Spinal cord (tissue), 10 donors: ENCODE data around the gene SLC25A22. TPM values are rescaled to one million over a fixed set of nuclear protein-coding genes. Genes with fewer than 3 reads are reported as not detected.

ENCODE experiments used
- DNase-seq, 6 donors: peaks; one replicate each; pipeline versions ENCODE4 v3.0.0 to v3.0.0-alpha.2; 2013 to 2015; ENCODE audit warnings: low spot score in 6 of 6, low read depth in 4 of 6
- H3K27ac ChIP-seq: one replicate; pipeline ENCODE4 v1.5.1; 2013; ENCODE audit warnings: low read depth, low read length, control low read depth
- H3K27me3 ChIP-seq: one replicate; pipeline ENCODE4 v1.6.1; 2013; ENCODE audit warnings: low read length; ENCODE audit not compliant: control insufficient read depth, insufficient read depth
- H3K36me3 ChIP-seq: one replicate; pipeline ENCODE4 v1.6.1; 2013; ENCODE audit warnings: low read length; ENCODE audit not compliant: control insufficient read depth, insufficient read depth
- H3K4me1 ChIP-seq: one replicate; pipeline ENCODE4 v1.6.1; 2013; ENCODE audit warnings: low read length; ENCODE audit not compliant: control insufficient read depth, insufficient read depth
- H3K4me3 ChIP-seq: one replicate; pipeline ENCODE4 v1.5.1; 2013; ENCODE audit warnings: low read depth, low read length, control low read depth
- H3K9me3 ChIP-seq: one replicate; pipeline ENCODE4 v1.6.1; 2013; ENCODE audit warnings: low read length; ENCODE audit not compliant: control insufficient read depth, insufficient read depth
- WGBS: methylation state at CpG from one replicate; pipeline ENCODE4 v1.1.5; 2013; ENCODE audit warnings: missing lambda C conversion rate; ENCODE audit not compliant: insufficient coverage; 5-methylcytosine and 5-hydroxymethylcytosine counted together
- polyA plus RNA-seq, 2 donors: library from polyadenylated mRNA; unstranded; fragments of 120-200 nt; gene quantifications; one replicate each; pipeline ENCODE4 v1.2.1, GENCODE V29; 2013; ENCODE audit not compliant: insufficient read length in 2 of 2
- total RNA-seq, 2 donors: library from RNA; depleted of rRNA in 1 of 2; stranded (reverse); fragments of 120-200 nt in 1 of 2; fragments of >200 nt in 1 of 2; gene quantifications; one replicate each; pipeline versions ENCODE4 v1.2.3 to v1.2.4, GENCODE V29; 2013 to 2014
- donor health status: healthy.

SLC25A22 gene
- total and polyA plus RNA-seq, 4 donors: 17.5 to 69.2 (median 36.3) TPM

GRCh38 chr11:829176-829846 is 31.2 kb upstream of the SLC25A22 start:
- Histone ChIP-seq H3K36me3 (peaks cover 29% of the 10 kb centered on the region), H3K27ac (peak overlapping the region; percentile 25), H3K9me3 (no peaks in the 10 kb centered on the region), H3K27me3 (peaks cover 75% of the 10 kb centered on the region), H3K4me1 (peaks cover 81% of the 10 kb centered on the region), H3K4me3 (peak overlapping the region; percentile 12)
- 17% methylated on average over 40 of the region's 40 CpGs for WGBS
- no peak for DNase-seq

DNA sequence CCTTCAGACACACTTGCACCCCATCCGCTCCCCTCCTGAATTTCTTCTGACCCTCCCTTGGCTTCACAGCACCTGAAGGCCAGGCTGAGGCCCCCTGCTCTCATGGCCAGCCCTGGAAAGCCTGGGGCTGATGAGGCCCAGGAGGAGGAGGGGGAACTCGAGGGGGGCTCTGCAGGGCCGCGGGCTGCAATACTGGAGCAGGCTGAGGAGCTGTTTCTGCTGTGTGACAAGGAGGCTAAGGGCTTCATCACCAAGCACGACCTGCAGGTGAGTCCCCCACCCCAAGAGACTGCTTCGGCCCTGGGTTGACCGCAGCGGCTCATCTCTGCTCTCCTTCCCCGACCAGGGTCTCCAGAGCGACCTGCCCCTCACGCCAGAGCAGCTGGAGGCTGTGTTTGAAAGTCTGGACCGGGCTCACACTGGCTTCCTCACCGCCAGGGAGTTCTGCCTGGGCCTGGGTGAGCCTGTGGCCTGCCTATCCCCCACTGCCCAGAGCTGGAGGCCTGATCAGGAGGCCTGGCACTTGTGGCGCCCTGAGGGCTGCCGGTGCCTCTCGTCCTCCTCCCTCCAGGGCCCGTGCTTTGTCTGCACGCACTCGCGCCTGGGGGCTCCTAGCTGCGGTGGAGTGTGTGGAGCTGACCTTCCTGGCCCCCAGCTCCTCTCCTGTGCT is 30.6 kb upstream of the SLC25A22 start:
- peaks cover 35% of the 10 kb centered on the region for H3K36me3 ChIP-seq
- 38% methylated on average over 16 of the region's 21 CpGs for WGBS
- H3K4me3 ChIP-seq: no peak overlapping the region
- no peaks in the 10 kb centered on the region for H3K9me3 ChIP-seq
- H3K27ac ChIP-seq: peak overlapping the region; percentile 25
- H3K27me3 ChIP-seq: peaks cover 75% of the 10 kb centered on the region
- H3K4me1 ChIP-seq: peaks cover 74% of the 10 kb centered on the region
- no peak for DNase-seq

DNA sequence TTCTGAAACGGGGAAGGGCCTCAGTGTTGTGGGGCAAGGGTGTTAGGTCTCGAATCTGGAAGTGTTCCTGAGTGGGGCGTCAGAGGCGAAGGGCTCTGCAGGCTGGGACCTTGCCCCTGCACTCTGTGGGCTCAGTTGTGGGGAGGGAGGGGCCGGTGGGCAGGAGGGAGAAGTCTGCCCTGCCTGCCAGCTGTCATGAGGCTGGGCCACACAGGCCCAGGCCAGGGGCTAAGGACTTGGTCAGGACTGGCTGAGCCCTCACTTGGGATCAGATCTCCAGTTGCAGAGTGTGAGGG is 29.8 kb upstream of the SLC25A22 start, which contains the start of gene CRACR2B:
TSS of gene CRACR2B (plus strand) at position 23 of the 296 bp plus-strand sequence. CDS start 689 bp downstream, outside the sequence.
- 48% methylated on average over 5 of the region's 5 CpGs for WGBS
- H3K27me3 ChIP-seq: peaks cover 75% of the 10 kb centered on the region
- peaks cover 42% of the 10 kb centered on the region for H3K36me3 ChIP-seq
- no peaks in the 10 kb centered on the region for H3K9me3 ChIP-seq
- no peak for DNase-seq
- H3K4me1 ChIP-seq: peaks cover 71% of the 10 kb centered on the region
- H3K27ac ChIP-seq: peak within 1 kb of the TSS; percentile 25
- no peak within 1 kb of the TSS for H3K4me3 ChIP-seq

- Histone ChIP-seq H3K4me1 (peaks cover 68% of the 10 kb centered on the region), H3K4me3 (no peak overlapping the region), H3K27ac (no peak overlapping the region), H3K27me3 (peaks cover 73% of the 10 kb centered on the region), H3K36me3 (peaks cover 46% of the 10 kb centered on the region), H3K9me3 (no peaks in the 10 kb centered on the region)
- no peak for DNase-seq
- WGBS: 7% methylated on average over 66 of the region's 66 CpGs
Observed at GRCh38 chr11:827146-827896, 29.2 kb upstream of the SLC25A22 start.

DNA sequence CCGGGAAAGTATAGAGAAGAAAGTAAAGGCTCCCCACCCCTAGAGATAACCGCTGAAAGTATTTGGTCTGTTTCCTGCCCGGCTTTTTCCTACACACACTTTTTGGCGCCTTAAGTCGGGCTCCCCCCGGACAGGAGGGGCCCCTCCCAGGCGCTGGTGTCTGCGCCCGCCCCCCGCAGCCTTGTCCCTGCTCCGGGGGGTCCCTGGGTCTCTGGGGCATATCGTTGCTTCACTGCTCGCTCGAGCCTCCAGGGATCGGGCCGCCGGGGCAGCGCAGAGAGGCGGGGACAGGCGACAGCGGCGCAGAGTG is 28.7 kb upstream of the SLC25A22 start:
- Histone ChIP-seq H3K4me1 (peaks cover 68% of the 10 kb centered on the region), H3K9me3 (no peaks in the 10 kb centered on the region), H3K27me3 (peaks cover 68% of the 10 kb centered on the region), H3K36me3 (peaks cover 49% of the 10 kb centered on the region), H3K27ac (no peak overlapping the region), H3K4me3 (no peak overlapping the region)
- no peak for DNase-seq
- 2% methylated on average over 20 of the region's 22 CpGs for WGBS

DNA sequence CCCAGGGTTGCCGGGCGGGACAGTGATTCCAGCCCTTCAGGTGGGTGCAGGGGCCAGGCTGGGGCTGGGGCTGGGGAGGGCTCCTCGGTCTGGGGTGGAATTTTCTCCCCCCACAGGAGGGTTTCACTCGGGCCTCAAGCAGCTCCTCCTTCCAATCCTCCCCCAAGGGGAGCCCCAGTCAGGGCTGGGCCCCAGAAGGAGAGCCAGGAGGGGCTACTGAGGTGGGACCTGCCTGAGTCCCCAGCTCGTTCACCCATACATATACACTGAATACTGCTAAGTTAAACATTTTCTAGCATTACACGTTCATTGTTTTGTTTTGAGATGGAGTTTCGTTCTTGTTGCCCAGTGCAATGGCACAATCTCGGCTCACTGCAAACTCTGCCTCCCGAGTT is 28.1 kb upstream of the SLC25A22 start:
- Histone ChIP-seq H3K4me1 (peaks cover 68% of the 10 kb centered on the region), H3K36me3 (peaks cover 54% of the 10 kb centered on the region), H3K27ac (no peak overlapping the region), H3K4me3 (no peak overlapping the region), H3K9me3 (no peaks in the 10 kb centered on the region), H3K27me3 (peaks cover 62% of the 10 kb centered on the region)
- WGBS: 67% methylated on average over 2 of the region's 9 CpGs
- DNase-seq: no peak

DNA sequence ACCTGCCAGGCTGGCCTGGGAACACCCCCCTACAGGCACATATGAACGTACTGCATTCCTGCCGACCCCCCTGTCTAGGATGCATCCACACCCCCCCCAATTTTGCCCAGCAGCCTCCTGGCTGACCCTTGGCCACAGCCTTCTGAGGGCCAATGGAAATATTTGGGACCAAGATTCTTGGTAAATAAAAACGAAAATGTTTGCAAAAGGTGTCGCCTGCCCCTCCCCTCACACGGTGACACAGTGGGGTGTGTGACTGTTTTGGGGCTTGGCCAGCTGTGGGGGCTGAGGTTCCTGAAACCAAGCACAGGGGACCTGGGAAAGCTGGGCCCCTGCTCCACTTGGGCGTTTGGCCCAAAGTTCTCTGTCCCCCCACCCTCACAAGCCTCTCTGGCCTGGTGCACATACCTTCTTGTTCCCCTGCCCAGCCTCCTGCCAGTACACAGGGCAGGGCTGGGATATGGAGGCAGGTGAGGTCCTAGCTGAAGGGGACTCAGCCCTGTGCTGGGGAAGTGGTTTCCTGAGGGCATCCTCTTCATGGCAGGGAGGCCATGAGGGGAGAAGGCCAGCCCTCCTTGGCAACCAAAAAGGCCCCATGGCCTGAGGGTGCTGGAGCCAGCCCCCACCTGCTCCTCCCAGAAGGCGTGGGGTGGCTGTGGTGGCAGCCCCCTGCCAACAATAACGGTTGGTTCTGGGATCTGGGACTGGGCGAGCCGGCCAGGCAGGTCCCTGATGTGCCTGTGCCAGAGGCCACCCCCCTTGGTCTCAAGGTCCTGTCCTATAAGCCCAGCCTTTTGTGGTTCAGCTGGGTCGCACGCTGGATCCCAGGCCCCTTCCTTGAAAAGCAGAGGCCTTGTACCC is 27.5 kb upstream of the SLC25A22 start:
- no peak overlapping the region for H3K27ac ChIP-seq
- 85% methylated on average over 10 of the region's 12 CpGs for WGBS

DNA sequence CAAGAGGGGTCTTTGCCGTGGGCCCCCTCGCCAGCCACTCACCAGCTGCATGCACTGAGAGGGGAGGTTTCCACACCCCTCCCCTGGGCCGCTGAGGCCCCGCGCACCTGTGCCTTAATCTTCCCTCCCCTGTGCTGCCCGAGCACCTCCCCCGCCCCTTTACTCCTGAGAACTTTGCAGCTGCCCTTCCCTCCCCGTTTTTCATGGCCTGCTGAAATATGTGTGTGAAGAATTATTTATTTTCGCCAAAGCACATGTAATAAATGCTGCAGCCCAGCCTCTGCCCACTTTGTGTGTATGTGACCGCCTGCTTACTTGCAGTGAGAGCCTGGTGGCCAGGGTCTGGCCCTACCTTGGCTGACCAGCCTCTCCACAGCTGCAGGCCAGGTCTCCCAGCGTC is 26.9 kb upstream of the SLC25A22 start:
- Histone ChIP-seq H3K27me3 (peaks cover 50% of the 10 kb centered on the region), H3K9me3 (no peaks in the 10 kb centered on the region), H3K4me3 (no peak overlapping the region), H3K36me3 (peaks cover 63% of the 10 kb centered on the region), H3K27ac (no peak overlapping the region), H3K4me1 (peaks cover 68% of the 10 kb centered on the region)
- DNase-seq: no peak
- 78% methylated on average over 5 of the region's 11 CpGs for WGBS

More for the DNA sequence above, 27.5 kb upstream of the SLC25A22 start:
- Histone ChIP-seq H3K27me3 (peaks cover 56% of the 10 kb centered on the region), H3K9me3 (no peaks in the 10 kb centered on the region), H3K4me3 (no peak overlapping the region), H3K4me1 (peaks cover 68% of the 10 kb centered on the region), H3K36me3 (peaks cover 60% of the 10 kb centered on the region)
- DNase-seq: no peak

DNA sequence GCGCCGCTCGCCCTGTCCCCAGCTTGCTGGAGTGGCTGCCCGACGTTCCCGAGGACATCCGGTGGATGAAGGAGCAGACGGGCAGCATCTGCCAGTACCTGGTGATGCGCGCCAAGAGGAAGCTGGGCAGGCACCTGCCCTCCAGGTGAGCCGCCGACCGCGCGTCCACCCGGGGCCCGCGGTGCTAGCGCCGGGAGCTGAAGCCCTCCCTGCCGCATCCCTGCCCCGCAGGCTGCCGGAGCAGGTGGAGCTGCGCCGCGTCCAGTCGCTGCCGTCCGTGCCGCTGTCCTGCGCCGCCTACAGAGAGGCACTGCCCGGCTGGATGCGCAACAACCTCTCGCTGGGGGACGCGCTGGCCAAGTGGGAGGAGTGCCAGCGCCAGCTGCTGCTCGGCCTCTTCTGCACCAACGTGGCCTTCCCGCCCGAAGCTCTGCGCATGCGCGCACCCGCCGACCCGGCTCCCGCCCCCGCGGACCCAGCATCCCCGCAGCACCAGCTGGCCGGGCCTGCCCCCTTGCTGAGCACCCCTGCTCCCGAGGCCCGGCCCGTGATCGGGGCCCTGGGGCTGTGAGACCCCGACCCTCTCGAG is 26.3 kb upstream of the SLC25A22 start:
- Histone ChIP-seq H3K4me3 (no peak overlapping the region), H3K4me1 (peaks cover 62% of the 10 kb centered on the region)

More for the DNA sequence above, 26.3 kb upstream of the SLC25A22 start:
- 47% methylated on average over 59 of the region's 59 CpGs for WGBS
- H3K9me3 ChIP-seq: no peaks in the 10 kb centered on the region
- H3K36me3 ChIP-seq: peaks cover 61% of the 10 kb centered on the region
- H3K27me3 ChIP-seq: peaks cover 44% of the 10 kb centered on the region
- DNase-seq: no peak
- no peak overlapping the region for H3K27ac ChIP-seq
